Cardiac fibroblast (primary cell): ENCODE data around the gene DIRAS1.
A peak's percentile ranks its signal among the peaks of the same experiment; 100 is the strongest.

ENCODE experiments used
- DNase-seq, 2 donors: peaks; one replicate each; pipeline versions ENCODE4 v3.0.0 to v3.0.0-alpha.2; 2010; ENCODE audit warnings: low read depth in 2 of 2
- H3K4me3 ChIP-seq, 2 donors: replicated peaks in 1 of 2; 1 replicate in 1 of 2; 2 replicates in 1 of 2; pipeline ENCODE4 v1.5.1; 2011; ENCODE audit warnings: low read depth in 2 of 2, low read length in 2 of 2, mild to moderate bottlenecking in 2 of 2, moderate library complexity in 1 of 2
- CTCF ChIP-seq: IDR thresholded peaks from one replicate; pipeline ENCODE4 v1.5.1; 2011; ENCODE audit warnings: low read depth, mild to moderate bottlenecking, low read length, inconsistent platforms

DIRAS1 gene

GRCh38 chr19:2723345-2723715 is 2.2 kb upstream of the DIRAS1 start:
- H3K4me3 ChIP-seq, result no peak overlapping the region
- no peak for DNase-seq
- no peak for TF ChIP-seq CTCF

- TF ChIP-seq CTCF, result no peak
- DNase-seq, result peak; percentile 76 to 84
Measured at GRCh38 chr19:2722541-2723344, 1.6 kb upstream of the DIRAS1 start.

GRCh38 chr19:2721570-2722540 is 683 bp upstream of the DIRAS1 start:
- no peak for DNase-seq
- H3K4me3 ChIP-seq, result peak overlapping the region in 1 of 2 donors; percentile 31
- no peak for TF ChIP-seq CTCF

More at GRCh38 chr19:2722541-2723344, 1.6 kb upstream of the DIRAS1 start:
- H3K4me3 ChIP-seq, result no peak overlapping the region

- H3K4me3 ChIP-seq, result peak overlapping the region in 1 of 2 donors; percentile 46
- TF ChIP-seq CTCF, result no peak
- peak; percentile 28 to 29 for DNase-seq
Measured at GRCh38 chr19:2719920-2720776, 1.0 kb downstream of the DIRAS1 start.

- H3K4me3 ChIP-seq, result no peak overlapping the region
- DNase-seq, result no peak
- no peak for TF ChIP-seq CTCF
Measured at GRCh38 chr19:2719232-2719735, 1.9 kb downstream of the DIRAS1 start.
